Esophagus muscularis mucosa (tissue), 4 donors: ENCODE data around the gene ABCC4. TPM values are rescaled to one million over a fixed set of nuclear protein-coding genes. Genes with fewer than 3 reads are reported as not detected.

Experiments
- DNase-seq: peaks from one replicate; pipeline ENCODE4 v3.0.0-alpha.2; 2017; ENCODE audit errors: extremely low spot score
- H3K27ac ChIP-seq, 4 donors: fragments of 200-600 bp; sonication (generic); replicated peaks in 1 of 4; 1 replicate in 3 of 4; 2 replicates in 1 of 4; pipeline ENCODE4 v1.5.1; 2016 to 2019; ENCODE audit warnings: mild to moderate bottlenecking in 1 of 4
- H3K27me3 ChIP-seq, 4 donors: fragments of 200-600 bp; sonication (generic); one replicate each; pipeline versions ENCODE4 v1.5.1 to v1.6.0; 2016 to 2019
- H3K36me3 ChIP-seq, 4 donors: fragments of 200-600 bp; sonication (generic); one replicate each; pipeline ENCODE4 v1.5.1; 2016 to 2019
- H3K4me1 ChIP-seq, 4 donors: fragments of 200-600 bp; sonication (generic); one replicate each; pipeline ENCODE4 v1.5.1; 2016 to 2019
- H3K4me3 ChIP-seq, 4 donors: fragments of 200-600 bp; sonication (generic); 1 replicate in 2 of 4; 2 replicates in 2 of 4; pipeline ENCODE4 v1.5.1; 2016 to 2019; ENCODE audit warnings: mild to moderate bottlenecking in 4 of 4, moderate library complexity in 1 of 4
- H3K9me3 ChIP-seq, 4 donors: fragments of 200-600 bp; sonication (generic); 1 replicate in 3 of 4; 2 replicates in 1 of 4; pipeline ENCODE4 v1.5.1; 2016 to 2019
- CTCF ChIP-seq, 3 experiments: fragments of 200-600 bp in 2 of 3; fragments of 450-650 bp in 1 of 3; sonication (generic) in 2 of 3; IDR thresholded peaks; one replicate each; pipeline ENCODE4 v1.5.1; 2017 to 2019; ENCODE audit warnings: antibody characterized with exemption in 3 of 3, mild to moderate bottlenecking in 2 of 3, moderate library complexity in 1 of 3
- EP300 ChIP-seq: sonication (generic); formaldehyde crosslinking; IDR thresholded peaks from one replicate; pipeline ENCODE4 v1.6.1; 2017; ENCODE audit warnings: antibody characterized with exemption
- POLR2A ChIP-seq: fragments of 450-650 bp; IDR thresholded peaks from one replicate; pipeline ENCODE4 v1.6.1; 2017; ENCODE audit warnings: antibody characterized with exemption, moderate library complexity, mild to moderate bottlenecking, low read depth
- POLR2AphosphoS5 ChIP-seq, 2 donors: sonication (generic); formaldehyde crosslinking; IDR thresholded peaks; one replicate each; pipeline ENCODE4 v1.6.1; 2017; ENCODE audit warnings: antibody characterized with exemption in 2 of 2
- WGBS: methylation state at CpG from one replicate; pipeline ENCODE4 v1.1.5; 2018; 5-methylcytosine and 5-hydroxymethylcytosine counted together
- intact Hi-C: fragments of 100-400 bp; cut with DNase I; formaldehyde crosslinking; loops from one replicate; pipeline ENCODE4 v1.15.1; 2023
- total RNA-seq, 4 donors: library from RNA; depleted of rRNA; stranded (reverse); fragments of >200 nt; gene quantifications; one replicate each; pipeline versions ENCODE4 v1.1.0 to v1.2.1, GENCODE V29; 2016

ABCC4 gene
- total RNA-seq, 4 donors from 2014 or later, result 5.0 to 6.3 (median 6.0) TPM

GRCh38 chr13:95235974-95236373 is 65.3 kb downstream of the ABCC4 start:
- 59% methylated on average over 7 of the region's 7 CpGs for WGBS
- intact Hi-C loops, result no loop called here
- Histone ChIP-seq H3K4me1 (no peaks in the 10 kb centered on the region), H3K36me3 (no peaks in the 10 kb centered on the region), H3K4me3 (no peak overlapping the region), H3K9me3 (no peaks in the 10 kb centered on the region), H3K27me3 (no peaks in the 10 kb centered on the region), H3K27ac (no peak overlapping the region)
- TF ChIP-seq POLR2AphosphoS5 (IDR thresholded peaks at IDR 0.05) (no peak), EP300 (no peak), CTCF (IDR thresholded peaks at IDR 0.05) (no peak), POLR2A (no peak)
- DNase-seq, result no peak

GRCh38 chr13:95235199-95235756 is 66.0 kb downstream of the ABCC4 start:
- Histone ChIP-seq H3K27ac (no peak overlapping the region), H3K4me1 (no peaks in the 10 kb centered on the region), H3K4me3 (no peak overlapping the region), H3K36me3 (no peaks in the 10 kb centered on the region), H3K27me3 (no peaks in the 10 kb centered on the region), H3K9me3 (no peaks in the 10 kb centered on the region)
- TF ChIP-seq CTCF (IDR thresholded peaks at IDR 0.05) (no peak), POLR2AphosphoS5 (IDR thresholded peaks at IDR 0.05) (no peak), POLR2A (no peak), EP300 (no peak)
- DNase-seq, result no peak
- 81% methylated on average over 3 of the region's 3 CpGs for WGBS
- intact Hi-C loops, result no loop called here

- H3K4me3 ChIP-seq, result no peak overlapping the region
- intact Hi-C loops, result no loop called here
- no peak overlapping the region for H3K27ac ChIP-seq
- no peaks in the 10 kb centered on the region for H3K4me1 ChIP-seq
- TF ChIP-seq EP300, result no peak
- H3K27me3 ChIP-seq, result no peaks in the 10 kb centered on the region
- no peaks in the 10 kb centered on the region for H3K9me3 ChIP-seq
- WGBS, result 86% methylated on average over 2 of the region's 2 CpGs
- no peak for DNase-seq
- no peaks in the 10 kb centered on the region for H3K36me3 ChIP-seq
Measured at GRCh38 chr13:95234242-95234641, 67.0 kb downstream of the ABCC4 start.

GRCh38 chr13:95233026-95233635 is 68.1 kb downstream of the ABCC4 start:
- intact Hi-C loops, result no loop called here
- Histone ChIP-seq H3K4me3 (no peak overlapping the region), H3K4me1 (no peaks in the 10 kb centered on the region), H3K9me3 (no peaks in the 10 kb centered on the region), H3K27me3 (no peaks in the 10 kb centered on the region), H3K27ac (no peak overlapping the region), H3K36me3 (no peaks in the 10 kb centered on the region)
- DNase-seq, result no peak
- TF ChIP-seq POLR2AphosphoS5 (IDR thresholded peaks at IDR 0.05) (no peak), EP300 (no peak), POLR2A (no peak), CTCF (IDR thresholded peaks at IDR 0.05) (no peak)
- 67% methylated on average over 4 of the region's 4 CpGs for WGBS

GRCh38 chr13:95231393-95231792 is 69.9 kb downstream of the ABCC4 start:
- no peaks in the 10 kb centered on the region for H3K9me3 ChIP-seq
- TF ChIP-seq CTCF (IDR thresholded peaks at IDR 0.05), result no peak
- no peak for TF ChIP-seq POLR2AphosphoS5 (IDR thresholded peaks at IDR 0.05)
- TF ChIP-seq EP300, result no peak
- TF ChIP-seq POLR2A, result no peak
- WGBS, result 83% methylated on average over 9 of the region's 9 CpGs
- H3K4me3 ChIP-seq, result no peak overlapping the region
- intact Hi-C loops, result no loop called here
- no peaks in the 10 kb centered on the region for H3K27me3 ChIP-seq
- H3K4me1 ChIP-seq, result no peaks in the 10 kb centered on the region
- DNase-seq, result no peak
- H3K27ac ChIP-seq, result no peak overlapping the region
- no peaks in the 10 kb centered on the region for H3K36me3 ChIP-seq
